D721Med (cell line): ENCODE data around the gene ANKS1B.

Experiments
- DNase-seq: peaks from one replicate; pipeline ENCODE4 v3.0.0; 2011; ENCODE audit warnings: low spot score; ENCODE audit not compliant: insufficient read length
- FAIRE-seq: peaks from 2 replicates; lab custom pipeline; 2011; peaks lifted over from hg19 to GRCh38; lab: Jason Lieb, UNC
- TF ChIP-seq, protein P1 (sequence below): IDR thresholded peaks from 2 replicates; pipeline ENCODE4 v1.5.1; 2012; ENCODE audit warnings: mild to moderate bottlenecking, control low read depth; ENCODE audit not compliant: insufficient read depth; ENCODE audit errors: missing control alignments

The ANKS1B gene

DNA sequence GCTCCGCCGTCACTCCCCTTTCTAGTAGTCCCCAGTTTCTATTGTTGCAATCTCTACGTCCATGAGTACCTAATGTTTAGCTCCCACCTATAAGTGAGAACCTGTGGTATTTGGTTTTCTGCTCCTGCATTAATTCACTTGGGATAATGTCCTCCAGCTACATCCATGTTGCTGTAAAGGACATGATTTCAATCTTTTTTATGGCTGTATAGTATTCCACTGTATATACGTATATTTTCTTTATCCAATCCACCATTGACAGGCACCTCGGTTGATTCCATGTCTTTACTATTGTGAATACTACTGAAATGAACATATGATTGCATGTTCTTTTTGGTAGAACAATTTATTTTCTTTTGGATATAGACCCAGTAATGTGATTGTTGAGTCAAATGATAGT lies 114.7 kb downstream of the ANKS1B start:
- FAIRE-seq (peak; percentile 53), DNase-seq (no peak)
- TF ChIP-seq, protein P1, sequence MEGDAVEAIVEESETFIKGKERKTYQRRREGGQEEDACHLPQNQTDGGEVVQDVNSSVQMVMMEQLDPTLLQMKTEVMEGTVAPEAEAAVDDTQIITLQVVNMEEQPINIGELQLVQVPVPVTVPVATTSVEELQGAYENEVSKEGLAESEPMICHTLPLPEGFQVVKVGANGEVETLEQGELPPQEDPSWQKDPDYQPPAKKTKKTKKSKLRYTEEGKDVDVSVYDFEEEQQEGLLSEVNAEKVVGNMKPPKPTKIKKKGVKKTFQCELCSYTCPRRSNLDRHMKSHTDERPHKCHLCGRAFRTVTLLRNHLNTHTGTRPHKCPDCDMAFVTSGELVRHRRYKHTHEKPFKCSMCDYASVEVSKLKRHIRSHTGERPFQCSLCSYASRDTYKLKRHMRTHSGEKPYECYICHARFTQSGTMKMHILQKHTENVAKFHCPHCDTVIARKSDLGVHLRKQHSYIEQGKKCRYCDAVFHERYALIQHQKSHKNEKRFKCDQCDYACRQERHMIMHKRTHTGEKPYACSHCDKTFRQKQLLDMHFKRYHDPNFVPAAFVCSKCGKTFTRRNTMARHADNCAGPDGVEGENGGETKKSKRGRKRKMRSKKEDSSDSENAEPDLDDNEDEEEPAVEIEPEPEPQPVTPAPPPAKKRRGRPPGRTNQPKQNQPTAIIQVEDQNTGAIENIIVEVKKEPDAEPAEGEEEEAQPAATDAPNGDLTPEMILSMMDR: no peak

DNA sequence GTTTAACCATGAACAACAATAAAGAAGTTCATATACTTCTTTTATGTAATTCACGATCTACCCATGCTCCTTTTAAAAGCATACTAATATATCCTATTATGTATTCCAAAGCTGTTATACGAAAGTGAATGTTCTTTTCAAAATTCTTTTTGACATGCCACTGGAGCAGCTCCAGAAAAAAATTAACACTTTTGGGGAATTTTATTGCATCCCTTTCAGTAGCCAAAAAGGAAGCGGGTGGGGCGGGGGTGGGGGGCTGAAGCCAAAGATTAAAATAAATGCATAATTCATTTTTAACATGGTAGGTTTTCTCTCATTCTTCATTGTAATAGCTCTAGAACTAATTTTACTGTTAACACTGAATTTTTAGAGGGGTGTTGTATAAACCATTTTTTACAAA lies 123.0 kb downstream of the ANKS1B start:
- DNase-seq (no peak), FAIRE-seq (no peak)
- TF ChIP-seq, protein P1: no peak

DNA sequence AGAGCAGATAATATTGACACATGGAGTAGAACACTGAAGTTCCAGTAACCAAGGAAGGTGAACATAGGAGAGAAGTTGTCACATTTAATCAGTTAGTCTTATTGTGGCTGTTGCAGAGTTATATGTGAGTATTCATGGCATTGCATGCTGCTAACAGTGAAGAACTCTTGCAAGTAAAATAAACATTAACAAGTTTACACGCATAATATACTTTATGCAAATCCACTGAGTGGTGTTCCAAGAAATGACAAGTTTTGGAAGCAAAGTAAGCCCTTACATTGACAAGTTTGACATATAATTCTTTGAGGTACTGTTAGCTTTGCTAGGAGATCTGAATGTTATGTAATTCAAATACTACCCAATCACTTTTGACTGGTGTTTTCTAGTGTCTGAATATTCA lies 125.6 kb downstream of the ANKS1B start:
- TF ChIP-seq, protein P1: no peak
- DNase-seq: no peak

DNA sequence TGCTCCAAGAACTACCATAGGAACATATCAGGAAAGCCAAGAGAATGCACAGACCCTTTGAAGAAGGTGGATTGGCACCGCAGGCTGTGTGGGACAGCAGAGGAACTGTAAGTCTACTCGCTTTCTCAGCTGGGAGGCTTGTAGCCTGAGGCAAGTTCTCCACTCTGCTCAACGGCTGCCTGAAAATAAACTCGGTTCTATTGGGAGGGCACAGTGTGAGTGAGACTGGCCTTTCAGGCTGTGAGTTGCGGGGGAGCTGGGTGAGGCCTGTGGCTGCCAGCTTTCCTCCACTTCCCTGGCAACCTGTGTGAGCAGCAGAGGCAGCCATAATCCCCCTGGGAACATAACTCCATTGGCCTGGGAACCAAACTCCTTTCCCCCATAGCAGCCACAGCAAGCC lies 132.1 kb downstream of the ANKS1B start:
- TF ChIP-seq, protein P1: no peak
- no peak for DNase-seq
- FAIRE-seq: no peak

More for the DNA sequence above, 125.6 kb downstream of the ANKS1B start:
- FAIRE-seq: no peak

DNA sequence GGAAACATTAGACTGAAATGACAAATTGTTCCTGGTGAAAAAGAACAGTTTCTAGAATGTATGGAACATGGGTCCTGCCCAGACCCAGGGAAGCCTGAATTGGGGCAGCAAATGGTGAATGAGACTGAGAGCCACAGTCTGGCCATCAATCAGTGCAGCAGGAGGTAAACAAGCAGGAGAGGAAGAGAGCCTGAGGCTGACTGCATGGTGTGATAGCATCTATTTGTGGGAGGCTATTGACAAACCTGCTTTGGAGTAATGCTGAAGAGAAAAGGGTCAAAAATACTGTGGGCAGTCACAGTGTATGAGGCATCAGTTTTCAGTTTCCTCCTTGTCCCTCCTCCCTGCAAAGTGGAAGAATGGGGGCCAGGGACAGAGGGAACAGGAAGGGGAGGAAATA lies 136.8 kb downstream of the ANKS1B start:
- TF ChIP-seq, protein P1: no peak
- no peak for FAIRE-seq

DNA sequence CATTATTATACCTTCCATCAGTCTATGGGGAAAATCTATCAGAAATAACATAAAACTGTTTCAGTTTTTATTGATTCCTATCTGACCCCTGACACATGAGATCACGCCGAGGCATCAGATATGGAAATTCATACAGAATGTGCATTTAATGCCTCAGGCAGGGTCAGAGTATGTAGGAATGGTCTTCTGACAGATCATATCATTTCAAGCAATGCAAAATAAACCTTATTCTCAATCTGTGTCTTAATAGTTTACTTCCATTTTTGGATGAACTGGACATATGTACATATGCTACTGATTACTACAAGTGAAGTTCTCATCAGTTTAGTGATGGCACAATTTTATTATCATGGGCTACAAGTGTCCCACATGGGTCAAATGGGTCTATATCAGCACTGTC lies 150.0 kb downstream of the ANKS1B start:
- FAIRE-seq (no peak), DNase-seq (no peak)
- TF ChIP-seq, protein P1: no peak

More for the DNA sequence above, 136.8 kb downstream of the ANKS1B start:
- DNase-seq: no peak

DNA sequence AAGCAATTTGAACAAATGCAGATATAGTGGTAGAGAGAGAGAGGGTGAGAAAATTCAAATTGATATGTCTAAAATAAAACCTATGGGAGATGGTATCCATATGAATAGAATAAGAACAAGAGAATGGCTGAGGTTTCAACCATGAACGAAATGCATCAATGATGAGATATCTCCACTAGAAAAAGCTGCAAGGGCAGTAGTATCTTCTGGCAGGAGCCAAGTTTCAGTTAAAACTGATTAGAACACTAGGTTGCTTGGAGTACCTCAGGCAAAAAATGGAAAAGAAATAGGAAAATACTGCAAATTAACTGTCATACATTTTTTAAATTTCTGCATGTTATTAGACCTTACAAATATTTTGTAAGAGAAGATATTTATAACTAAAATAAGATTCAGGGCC lies 151.3 kb downstream of the ANKS1B start:
- peak; percentile 16 for FAIRE-seq
- DNase-seq: no peak
- TF ChIP-seq, protein P1: no peak
